GM20000 (cell line): ENCODE measurements around the gene CEP68.
"Not testable (repeated sequence)": the region's sequence is repeated elsewhere in the genome, so short reads cannot be mapped to it uniquely, and the experiment has no call there.

Experiments
- DNase-seq: peaks from one replicate; pipeline ENCODE4 v3.0.0; 2012; ENCODE audit warnings: low spot score
- TF ChIP-seq, protein P1 (sequence below): IDR thresholded peaks from 2 replicates; pipeline ENCODE4 v1.5.1; 2012; ENCODE audit warnings: mild to moderate bottlenecking, control low read depth; ENCODE audit errors: extremely low read depth, missing control alignments

Gene CEP68

DNA sequence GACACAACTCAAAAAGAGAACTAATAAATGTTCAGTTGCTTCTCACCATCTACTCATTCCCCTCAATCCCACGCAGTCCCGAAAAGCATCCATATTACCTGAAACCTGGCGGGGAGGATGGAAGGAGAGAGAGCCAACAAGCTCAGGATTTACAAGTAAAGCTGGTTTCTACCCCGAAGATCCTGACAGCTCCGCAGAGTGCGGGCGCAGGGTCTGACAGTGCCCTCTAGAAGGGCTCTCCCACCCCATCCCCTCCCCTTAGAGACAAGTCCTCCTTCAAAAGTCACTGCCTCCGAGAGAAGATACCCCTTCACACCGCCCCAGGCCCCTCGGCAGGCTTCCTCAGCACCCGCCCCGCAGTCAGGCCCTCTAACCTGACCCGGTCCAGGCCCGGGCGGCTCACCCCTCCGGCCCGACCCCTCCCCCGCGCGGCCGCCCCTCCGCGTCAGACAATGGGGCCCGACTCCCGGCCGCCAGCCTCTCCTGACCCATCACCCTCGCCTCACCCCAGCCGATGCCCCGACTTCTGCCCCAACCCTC is 73.1 kb downstream of the CEP68 start:
- TF ChIP-seq, protein P1, sequence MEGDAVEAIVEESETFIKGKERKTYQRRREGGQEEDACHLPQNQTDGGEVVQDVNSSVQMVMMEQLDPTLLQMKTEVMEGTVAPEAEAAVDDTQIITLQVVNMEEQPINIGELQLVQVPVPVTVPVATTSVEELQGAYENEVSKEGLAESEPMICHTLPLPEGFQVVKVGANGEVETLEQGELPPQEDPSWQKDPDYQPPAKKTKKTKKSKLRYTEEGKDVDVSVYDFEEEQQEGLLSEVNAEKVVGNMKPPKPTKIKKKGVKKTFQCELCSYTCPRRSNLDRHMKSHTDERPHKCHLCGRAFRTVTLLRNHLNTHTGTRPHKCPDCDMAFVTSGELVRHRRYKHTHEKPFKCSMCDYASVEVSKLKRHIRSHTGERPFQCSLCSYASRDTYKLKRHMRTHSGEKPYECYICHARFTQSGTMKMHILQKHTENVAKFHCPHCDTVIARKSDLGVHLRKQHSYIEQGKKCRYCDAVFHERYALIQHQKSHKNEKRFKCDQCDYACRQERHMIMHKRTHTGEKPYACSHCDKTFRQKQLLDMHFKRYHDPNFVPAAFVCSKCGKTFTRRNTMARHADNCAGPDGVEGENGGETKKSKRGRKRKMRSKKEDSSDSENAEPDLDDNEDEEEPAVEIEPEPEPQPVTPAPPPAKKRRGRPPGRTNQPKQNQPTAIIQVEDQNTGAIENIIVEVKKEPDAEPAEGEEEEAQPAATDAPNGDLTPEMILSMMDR = no peak
- peak; percentile 21 for DNase-seq

GRCh38 chr2:65129826-65130663 is 73.8 kb downstream of the CEP68 start, which contains the start of gene RAB1A:
TSS of gene RAB1A (minus strand) at chr2:65130106. CDS start at chr2:65129915, 191 bp downstream.
- TF ChIP-seq, protein P1 = peak; percentile 9
- DNase-seq = peak; percentile 98

DNA sequence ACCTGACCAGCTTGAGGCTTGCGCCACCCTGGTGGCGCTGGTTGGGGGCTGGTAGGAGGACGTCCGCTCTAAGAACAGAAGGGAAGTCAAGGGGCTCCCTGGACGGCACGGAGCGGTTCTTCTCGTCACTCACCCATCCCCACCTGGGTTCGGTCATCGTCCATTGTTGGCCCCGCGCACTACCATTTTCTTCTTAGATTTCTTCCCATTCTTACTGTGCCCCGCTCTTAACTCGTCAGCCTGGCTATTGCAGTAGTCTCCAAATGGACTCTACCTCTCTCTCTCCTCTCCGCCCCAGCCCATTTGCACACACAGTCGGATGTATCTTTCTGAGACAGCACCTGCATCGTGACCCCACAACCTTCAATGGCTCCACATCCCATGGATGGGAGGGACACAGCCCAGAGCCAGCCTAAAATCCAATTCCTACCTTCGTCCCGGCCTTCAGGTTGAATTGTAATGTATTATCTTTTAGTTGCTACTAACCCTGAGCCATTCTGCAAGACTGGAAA is 74.5 kb downstream of the CEP68 start:
- no peak for DNase-seq
- TF ChIP-seq, protein P1 = no peak

DNA sequence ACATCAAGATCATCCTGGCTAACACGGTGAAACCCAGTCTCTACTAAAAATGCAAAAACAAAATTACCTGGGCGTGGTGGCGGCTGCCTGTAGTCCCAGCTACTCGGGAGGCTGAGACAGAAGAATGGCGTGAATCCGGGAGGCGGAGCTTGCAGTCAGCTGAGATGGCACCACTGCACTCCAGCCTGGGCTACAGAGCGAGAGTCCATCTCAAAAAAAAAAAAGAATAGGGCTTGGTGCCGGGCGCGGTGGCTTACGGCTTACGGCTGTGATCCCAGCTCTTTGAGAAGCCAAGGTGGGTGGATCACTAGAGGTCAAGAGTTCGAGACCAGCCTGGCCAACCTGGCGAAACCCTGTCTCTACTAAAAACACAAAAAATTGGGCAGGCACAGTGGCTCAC is 76.7 kb downstream of the CEP68 start:
- not testable (repeated sequence) for DNase-seq

DNA sequence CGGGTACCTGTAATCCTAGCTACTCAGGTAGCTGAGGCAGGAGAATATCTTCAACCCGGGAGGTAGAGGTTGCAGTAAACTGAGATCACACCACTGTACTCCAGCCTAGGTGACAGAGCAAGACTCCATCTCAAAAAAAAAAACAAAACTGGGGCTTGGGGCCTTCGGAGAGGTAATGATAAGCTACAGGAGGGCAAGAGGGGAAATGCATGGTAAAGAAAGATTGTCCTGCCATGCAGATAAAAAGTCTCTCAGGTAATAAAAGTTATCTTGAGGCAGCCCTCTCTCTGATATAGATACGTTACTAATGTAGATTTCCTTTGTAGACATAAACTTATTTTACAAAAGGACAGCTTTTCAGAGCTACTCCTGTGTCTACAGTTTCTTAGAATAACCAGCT is 77.4 kb downstream of the CEP68 start:
- DNase-seq = no peak
- TF ChIP-seq, protein P1 = no peak

GRCh38 chr2:65134158-65134557 is 77.9 kb downstream of the CEP68 start:
- TF ChIP-seq, protein P1 = no peak
- DNase-seq = no peak

- TF ChIP-seq, protein P1 = no peak
These were observed 80.0 kb downstream of the CEP68 start for GRCh38 chr2:65136253-65136652.

More at GRCh38 chr2:65136253-65136652, 80.0 kb downstream of the CEP68 start:
- no peak for DNase-seq
